Smooth muscle cell (in vitro differentiated cells): ENCODE results near the gene SCYL3. TPM values are rescaled to one million over a fixed set of nuclear protein-coding genes. Genes with fewer than 3 reads are reported as not detected.

Experiments used
- DNase-seq: peaks from one replicate; lab custom pipeline; 2025; ENCODE audit not compliant: unreplicated experiment; lab: John Stamatoyannopoulos, UW
- H2AFZ ChIP-seq: fragments of 200-600 bp; sonication (generic); 2 replicates; pipeline ENCODE4 v1.6.0; 2016; ENCODE audit warnings: antibody characterized with exemption, low read depth, mild to moderate bottlenecking
- H3F3A ChIP-seq: fragments of 200-600 bp; sonication (generic); 2 replicates; pipeline ENCODE4 v1.6.0; 2017; ENCODE audit warnings: antibody characterized with exemption, low read depth
- H3K27ac ChIP-seq: fragments of 200-600 bp; sonication (generic); 2 replicates; pipeline ENCODE4 v1.5.1; 2016; ENCODE audit warnings: low read depth, mild to moderate bottlenecking
- H3K27me3 ChIP-seq: fragments of 200-600 bp; sonication (generic); 2 replicates; pipeline ENCODE4 v1.6.1; 2016; ENCODE audit warnings: low read depth, mild to moderate bottlenecking
- H3K36me3 ChIP-seq: fragments of 200-600 bp; sonication (generic); 2 replicates; pipeline ENCODE4 v1.5.1; 2016; ENCODE audit warnings: low read depth
- H3K4me1 ChIP-seq: fragments of 200-600 bp; sonication (generic); 2 replicates; pipeline ENCODE4 v1.5.1; 2016; ENCODE audit warnings: low read depth
- H3K4me2 ChIP-seq: fragments of 200-600 bp; sonication (generic); 2 replicates; pipeline ENCODE4 v1.6.0; 2016; ENCODE audit warnings: mild to moderate bottlenecking
- H3K4me3 ChIP-seq: fragments of 200-600 bp; sonication (generic); 2 replicates; pipeline ENCODE4 v1.5.1; 2016; ENCODE audit warnings: mild to moderate bottlenecking
- H3K79me2 ChIP-seq: fragments of 200-600 bp; sonication (generic); 2 replicates; pipeline ENCODE4 v1.6.0; 2016; ENCODE audit warnings: low read depth, mild to moderate bottlenecking
- H3K9ac ChIP-seq: fragments of 200-600 bp; sonication (generic); 2 replicates; pipeline ENCODE4 v1.6.0; 2016; ENCODE audit warnings: low read depth
- H3K9me3 ChIP-seq: fragments of 200-600 bp; sonication (generic); replicated peaks from 2 replicates; pipeline ENCODE4 v1.5.1; 2016; ENCODE audit warnings: low read depth
- H4K20me1 ChIP-seq: fragments of 200-600 bp; sonication (generic); 2 replicates; pipeline ENCODE4 v1.6.0; 2016; ENCODE audit warnings: low read depth
- WGBS: methylation state at CpG from one replicate; pipeline ENCODE4 v1.1.7; 2016; ENCODE audit warnings: low lambda C conversion rate; 5-methylcytosine and 5-hydroxymethylcytosine counted together
- polyA plus RNA-seq: library from polyadenylated mRNA; unstranded; fragments of >200 nt; fragmentation: Nextera tagmentation; extraction: Ambion mirVana; gene quantifications from 2 replicates; pipeline ENCODE4 v1.2.1, GENCODE V29; 2016
- total RNA-seq: library from RNA; depleted of rRNA; stranded (reverse); fragments of >200 nt; gene quantifications from 2 replicates; pipeline ENCODE4 v1.2.3, GENCODE V29; 2014
- TF ChIP-seq, protein P1 (sequence below): fragments of 200-600 bp; sonication (generic); IDR thresholded peaks from 2 replicates; pipeline ENCODE4 v1.5.1; 2017; ENCODE audit warnings: borderline replicate concordance, mild to moderate bottlenecking, antibody characterized with exemption; ENCODE audit not compliant: insufficient read depth, poor library complexity, severe bottlenecking

Gene SCYL3
- total and polyA plus RNA-seq, 2 experiments from 2014 or later = 4.0 to 10.3 TPM

DNA sequence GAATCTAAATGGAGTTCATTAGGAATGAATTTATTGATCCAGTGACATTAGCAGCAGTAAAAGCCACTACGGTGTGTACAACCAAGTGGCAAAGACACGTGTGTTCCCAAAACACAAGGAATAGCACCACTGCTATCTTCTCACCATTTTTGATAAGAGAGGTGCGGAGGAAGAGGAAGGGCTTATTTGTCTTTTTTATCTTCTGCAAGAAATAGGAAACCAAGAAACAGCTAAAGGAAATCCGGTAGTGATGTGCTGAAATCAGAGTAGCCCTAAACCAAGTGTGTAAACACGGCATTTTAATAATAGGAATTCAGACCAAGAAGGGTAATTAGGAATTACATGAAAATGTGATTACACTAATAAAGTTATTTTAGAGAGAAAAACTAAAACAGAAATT, 9.1 kb upstream of the SCYL3 start:
- TF ChIP-seq, protein P1, sequence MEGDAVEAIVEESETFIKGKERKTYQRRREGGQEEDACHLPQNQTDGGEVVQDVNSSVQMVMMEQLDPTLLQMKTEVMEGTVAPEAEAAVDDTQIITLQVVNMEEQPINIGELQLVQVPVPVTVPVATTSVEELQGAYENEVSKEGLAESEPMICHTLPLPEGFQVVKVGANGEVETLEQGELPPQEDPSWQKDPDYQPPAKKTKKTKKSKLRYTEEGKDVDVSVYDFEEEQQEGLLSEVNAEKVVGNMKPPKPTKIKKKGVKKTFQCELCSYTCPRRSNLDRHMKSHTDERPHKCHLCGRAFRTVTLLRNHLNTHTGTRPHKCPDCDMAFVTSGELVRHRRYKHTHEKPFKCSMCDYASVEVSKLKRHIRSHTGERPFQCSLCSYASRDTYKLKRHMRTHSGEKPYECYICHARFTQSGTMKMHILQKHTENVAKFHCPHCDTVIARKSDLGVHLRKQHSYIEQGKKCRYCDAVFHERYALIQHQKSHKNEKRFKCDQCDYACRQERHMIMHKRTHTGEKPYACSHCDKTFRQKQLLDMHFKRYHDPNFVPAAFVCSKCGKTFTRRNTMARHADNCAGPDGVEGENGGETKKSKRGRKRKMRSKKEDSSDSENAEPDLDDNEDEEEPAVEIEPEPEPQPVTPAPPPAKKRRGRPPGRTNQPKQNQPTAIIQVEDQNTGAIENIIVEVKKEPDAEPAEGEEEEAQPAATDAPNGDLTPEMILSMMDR = no peak
- no peaks in the 10 kb centered on the region for H3K9me3 ChIP-seq
- H3K4me3 ChIP-seq = no peak overlapping the region
- WGBS = 81% methylated on average over 5 of the region's 5 CpGs
- H3K4me2 ChIP-seq = no peak overlapping the region
- H3K27ac ChIP-seq = no peak overlapping the region
- no peak overlapping the region for H3K9ac ChIP-seq
- no peaks in the 10 kb centered on the region for H3K36me3 ChIP-seq
- H3F3A ChIP-seq = no peaks in the 10 kb centered on the region
- H4K20me1 ChIP-seq = no peaks in the 10 kb centered on the region
- no peaks in the 10 kb centered on the region for H3K79me2 ChIP-seq
- no peaks in the 10 kb centered on the region for H3K4me1 ChIP-seq
- H3K27me3 ChIP-seq = no peaks in the 10 kb centered on the region
- no peak for DNase-seq
- H2AFZ ChIP-seq = no peak overlapping the region

- Histone ChIP-seq H2AFZ (no peak overlapping the region), H4K20me1 (no peaks in the 10 kb centered on the region), H3K79me2 (no peaks in the 10 kb centered on the region), H3K27ac (no peak overlapping the region), H3K4me1 (no peaks in the 10 kb centered on the region), H3K36me3 (no peaks in the 10 kb centered on the region), H3K4me3 (no peak overlapping the region), H3K9ac (no peak overlapping the region), H3K27me3 (no peaks in the 10 kb centered on the region), H3K9me3 (no peaks in the 10 kb centered on the region), H3F3A (no peaks in the 10 kb centered on the region), H3K4me2 (no peak overlapping the region)
- no peak for DNase-seq
- TF ChIP-seq, protein P1 = no peak
Measured at GRCh38 chr1:169901115-169901514, 7.4 kb upstream of the SCYL3 start.

DNA sequence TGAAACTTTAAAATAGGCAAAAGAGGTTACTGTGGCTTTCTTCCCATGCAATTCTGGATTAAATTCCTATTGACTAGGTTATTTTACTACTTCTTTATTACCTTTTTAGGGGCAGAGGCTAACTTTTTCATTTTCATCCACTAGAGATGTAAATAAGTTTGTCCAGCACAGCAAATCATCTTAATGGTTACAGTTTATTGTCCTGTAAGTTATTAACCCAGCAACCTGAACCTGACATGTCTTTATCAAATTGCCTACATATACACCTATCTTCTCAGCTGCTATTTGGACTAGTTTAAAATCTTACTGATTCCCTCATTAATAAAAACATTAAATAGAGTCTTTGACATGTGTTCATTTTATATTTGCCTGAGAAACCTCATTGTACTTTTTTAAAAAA, 6.9 kb upstream of the SCYL3 start:
- no peaks in the 10 kb centered on the region for H3K27me3 ChIP-seq
- no peak overlapping the region for H2AFZ ChIP-seq
- no peaks in the 10 kb centered on the region for H3K9me3 ChIP-seq
- no peaks in the 10 kb centered on the region for H3F3A ChIP-seq
- no peak overlapping the region for H3K9ac ChIP-seq
- no peaks in the 10 kb centered on the region for H3K79me2 ChIP-seq
- no peaks in the 10 kb centered on the region for H3K4me1 ChIP-seq
- DNase-seq = no peak
- H3K4me2 ChIP-seq = no peak overlapping the region
- H4K20me1 ChIP-seq = no peaks in the 10 kb centered on the region
- H3K27ac ChIP-seq = no peak overlapping the region
- H3K36me3 ChIP-seq = no peaks in the 10 kb centered on the region
- no peak overlapping the region for H3K4me3 ChIP-seq
- TF ChIP-seq, protein P1 = no peak

GRCh38 chr1:169899519-169900217, 6.0 kb upstream of the SCYL3 start:
- Histone ChIP-seq H2AFZ (no peak overlapping the region), H3K4me1 (peaks cover 1% of the 10 kb centered on the region), H3K9me3 (no peaks in the 10 kb centered on the region), H4K20me1 (no peaks in the 10 kb centered on the region), H3F3A (no peaks in the 10 kb centered on the region), H3K4me2 (no peak overlapping the region), H3K27ac (no peak overlapping the region), H3K4me3 (no peak overlapping the region), H3K36me3 (no peaks in the 10 kb centered on the region), H3K9ac (no peak overlapping the region), H3K27me3 (no peaks in the 10 kb centered on the region), H3K79me2 (no peaks in the 10 kb centered on the region)
- TF ChIP-seq, protein P1 = no peak
- no peak for DNase-seq
- WGBS = 36% methylated on average over 4 of the region's 4 CpGs
